Calu3 (cell line): ENCODE results near the gene LYSET. TPM values are rescaled to one million over a fixed set of nuclear protein-coding genes. Genes with fewer than 3 reads are reported as not detected.
A peak's percentile ranks its signal among the peaks of the same experiment; 100 is the strongest.
"Not testable (repeated sequence)": the region's sequence is repeated elsewhere in the genome, so short reads cannot be mapped to it uniquely, and the experiment has no call there.

Experiments
- BruUV-seq: library from RNA; stranded (reverse); fragments of 400-500 nt; replicated peaks from 2 replicates; lab custom pipeline; 2021; lab: Mats Ljungman, UMichigan
- CTCF ChIA-PET: fragments of 300-600 bp; sonication (Branson Sonifier 250); formaldehyde crosslinking; loops from one replicate; lab custom pipeline; 2022; ENCODE audit warnings: antibody characterized with exemption; lab: Charles Lee
- DNase-seq: peaks from one replicate; pipeline ENCODE4 v3.0.0; 2022
- H3K27ac Mint-ChIP-seq: one replicate; pipeline ENCODE4 v1.8.0; 2022; ENCODE audit warnings: mixed read lengths; ENCODE audit not compliant: unreplicated experiment
- H3K27me3 Mint-ChIP-seq: one replicate; pipeline ENCODE4 v1.8.0; 2022; ENCODE audit warnings: mixed read lengths; ENCODE audit not compliant: unreplicated experiment
- H3K36me3 Mint-ChIP-seq: one replicate; pipeline ENCODE4 v1.8.0; 2022; ENCODE audit warnings: mild to moderate bottlenecking, moderate library complexity, mixed read lengths; ENCODE audit not compliant: insufficient read depth, unreplicated experiment
- H3K4me1 Mint-ChIP-seq: one replicate; pipeline ENCODE4 v1.8.0; 2022; ENCODE audit warnings: mild to moderate bottlenecking, low read depth, mixed read lengths; ENCODE audit not compliant: unreplicated experiment
- H3K4me3 Mint-ChIP-seq: one replicate; pipeline ENCODE4 v1.8.0; 2022; ENCODE audit warnings: mild to moderate bottlenecking, low read depth, moderate library complexity, mixed read lengths; ENCODE audit not compliant: unreplicated experiment
- H3K9me3 Mint-ChIP-seq: one replicate; pipeline ENCODE4 v1.8.0; 2022; ENCODE audit warnings: low read depth, mixed read lengths; ENCODE audit not compliant: unreplicated experiment
- CTCF ChIP-seq: fragments of 200-600 bp; IDR thresholded peaks from one replicate; pipeline ENCODE4 v1.8.0; 2022; ENCODE audit warnings: antibody characterized with exemption; ENCODE audit not compliant: unreplicated experiment
- intact Hi-C: fragments of 100-400 bp; cut with micrococcal nuclease; formaldehyde crosslinking; loops from one replicate; pipeline ENCODE4 v1.10.0; 2022; ENCODE audit not compliant: unreplicated experiment
- total RNA-seq: library from RNA; stranded (reverse); gene quantifications from 2 replicates; pipeline ENCODE4 v1.2.3, GENCODE V29; 2022

LYSET gene
- total RNA-seq, 1 experiment from 2014 or later, result 22.7 TPM

- CTCF ChIA-PET, result interaction anchor here (0.7 kb wide), 2 partner anchors 71 to 446 kb away, joined by 3 read pairs; no protein-coding TSS in a partner anchor
- no TSS peak for BruUV-seq
- H3K4me3 Mint-ChIP-seq, result no peak overlapping the region
- H3K27ac Mint-ChIP-seq, result no peak overlapping the region
- H3K27me3 Mint-ChIP-seq, result no peaks in the 10 kb centered on the region
- peaks cover 10% of the 10 kb centered on the region for H3K4me1 Mint-ChIP-seq
- intact Hi-C loops, result no loop called here
- H3K9me3 Mint-ChIP-seq, result no peaks in the 10 kb centered on the region
- no peak for DNase-seq
- H3K36me3 Mint-ChIP-seq, result no peaks in the 10 kb centered on the region
- TF ChIP-seq CTCF, result no peak
These were observed 13.7 kb upstream of the LYSET start for GRCh38 chr14:93171376-93171775.

DNA sequence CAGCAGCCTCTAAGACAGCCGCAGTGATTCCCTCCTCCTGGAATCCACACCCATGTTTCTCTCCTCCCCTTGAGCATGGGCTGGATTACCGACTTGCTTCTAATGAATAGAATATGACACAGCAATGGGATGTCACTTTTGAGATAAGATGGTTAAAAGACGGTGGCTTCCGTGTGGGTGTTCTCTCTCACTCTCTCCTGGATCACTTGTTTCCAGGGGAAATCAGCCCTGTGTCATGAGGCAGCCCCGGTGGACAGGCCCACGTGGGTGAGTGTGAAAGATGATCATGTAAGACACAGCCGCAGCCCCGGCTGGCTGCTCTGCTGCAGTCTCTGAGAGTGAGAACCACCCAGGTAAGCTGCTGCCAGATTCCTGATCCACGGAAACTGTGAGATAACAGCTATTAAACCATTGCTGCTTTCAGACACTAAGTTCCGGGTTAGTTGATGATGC, 11.1 kb upstream of the LYSET start:
- Mint-ChIP-seq H3K9me3 (no peaks in the 10 kb centered on the region), H3K36me3 (no peaks in the 10 kb centered on the region), H3K27ac (no peak overlapping the region), H3K4me3 (no peak overlapping the region), H3K27me3 (no peaks in the 10 kb centered on the region), H3K4me1 (peaks cover 10% of the 10 kb centered on the region)
- intact Hi-C loops, result no loop called here
- no TSS peak for BruUV-seq
- TF ChIP-seq CTCF, result no peak
- CTCF ChIA-PET, result interaction anchor here (0.5 to 1.2 kb wide), 3 partner anchors 45 to 227 kb away, joined by 3 read pairs; no protein-coding TSS in a partner anchor
- no peak for DNase-seq

DNA sequence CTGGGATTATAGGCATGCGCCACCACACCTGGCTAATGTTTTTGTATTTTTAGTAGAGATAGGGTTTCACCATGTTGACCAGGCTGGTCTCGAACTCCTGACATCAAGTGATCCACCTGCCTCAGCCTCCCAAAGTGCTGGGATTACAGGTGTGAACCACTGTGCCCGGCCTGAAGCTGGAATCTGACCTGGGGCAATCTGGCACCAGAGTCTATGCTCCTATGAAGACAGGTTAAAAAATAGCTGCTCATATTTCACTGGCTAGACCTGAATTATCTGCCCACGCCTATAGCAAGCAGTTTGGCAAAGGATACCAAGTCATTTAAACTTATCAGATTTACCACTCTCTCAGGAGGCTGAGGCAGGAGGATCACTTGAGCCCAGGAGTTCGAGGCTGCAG, 10.4 kb upstream of the LYSET start:
- BruUV-seq, H3K4me3 Mint-ChIP-seq, DNase-seq, intact Hi-C loops, H3K36me3 Mint-ChIP-seq, H3K4me1 Mint-ChIP-seq, H3K27me3 Mint-ChIP-seq, H3K27ac Mint-ChIP-seq, H3K9me3 Mint-ChIP-seq: not testable (repeated sequence)
- CTCF ChIA-PET, result interaction anchor here (0.6 to 1.2 kb wide), 2 partner anchors 69 to 228 kb away, joined by 3 to 4 read pairs; no protein-coding TSS in a partner anchor

DNA sequence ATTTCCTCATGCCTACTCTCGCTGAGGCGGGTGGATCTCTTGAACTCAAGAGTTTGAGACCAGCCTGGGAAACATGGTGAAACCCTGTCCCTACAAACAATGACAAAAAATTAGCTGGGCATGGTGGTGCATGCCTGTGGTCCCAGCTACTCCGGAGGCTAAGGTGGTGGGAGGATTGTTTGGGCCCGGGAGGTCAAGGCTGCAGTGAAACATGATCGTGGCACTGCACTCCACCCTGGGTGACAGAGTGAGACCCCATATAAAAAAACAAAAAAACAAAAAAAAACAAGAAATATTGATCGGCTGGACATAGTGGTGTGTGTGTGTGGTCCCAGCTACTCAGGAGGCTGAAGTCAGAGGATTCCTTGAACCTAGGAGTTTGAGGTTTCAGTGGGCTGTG, 9.6 kb upstream of the LYSET start:
- CTCF ChIA-PET, result no interaction called here
- H3K27ac Mint-ChIP-seq, result no peak overlapping the region
- BruUV-seq, result no TSS peak
- TF ChIP-seq CTCF, result no peak
- DNase-seq, result no peak
- intact Hi-C loops, result no loop called here
- H3K9me3 Mint-ChIP-seq, result no peaks in the 10 kb centered on the region
- no peaks in the 10 kb centered on the region for H3K27me3 Mint-ChIP-seq
- H3K4me1 Mint-ChIP-seq, result peaks cover 10% of the 10 kb centered on the region
- H3K36me3 Mint-ChIP-seq, result no peaks in the 10 kb centered on the region
- H3K4me3 Mint-ChIP-seq, result no peak overlapping the region

GRCh38 chr14:93183596-93184317, 1.4 kb upstream of the LYSET start:
- CTCF ChIA-PET, result interaction anchor here (0.6 to 1.2 kb wide), 2 partner anchors 71 to 1078 kb away, joined by 3 read pairs; partner anchors contain the start of gene ATXN3

More at GRCh38 chr14:93183596-93184317, 1.4 kb upstream of the LYSET start:
- no peak for DNase-seq
- TF ChIP-seq CTCF, result no peak
- H3K4me3 Mint-ChIP-seq, result peak overlapping the region; percentile 82
- H3K27ac Mint-ChIP-seq, result peak overlapping the region; percentile 67
- peaks cover 16% of the 10 kb centered on the region for H3K4me1 Mint-ChIP-seq
- no peaks in the 10 kb centered on the region for H3K9me3 Mint-ChIP-seq
- intact Hi-C loops, result no loop called here
- peaks cover 30% of the 10 kb centered on the region for H3K36me3 Mint-ChIP-seq
- no peaks in the 10 kb centered on the region for H3K27me3 Mint-ChIP-seq
- TSS peak; percentile 67 for BruUV-seq
